AG10803 (cell line): ENCODE measurements around the gene MMP25.
A peak's percentile ranks its signal among the peaks of the same experiment; 100 is the strongest.

Experiments
- DNase-seq: peaks from one replicate; pipeline ENCODE4 v3.0.0; 2010; ENCODE audit warnings: low read depth
- H3K4me3 ChIP-seq: 2 replicates; pipeline ENCODE4 v1.5.1; 2011; ENCODE audit warnings: mild to moderate bottlenecking, low read length, control low read depth
- TF ChIP-seq, protein P1 (sequence below): conservative IDR thresholded peaks from 2 replicates; pipeline ENCODE4 v1.5.1; 2011; ENCODE audit warnings: mild to moderate bottlenecking, low read length, control low read depth, inconsistent platforms

MMP25 gene

DNA sequence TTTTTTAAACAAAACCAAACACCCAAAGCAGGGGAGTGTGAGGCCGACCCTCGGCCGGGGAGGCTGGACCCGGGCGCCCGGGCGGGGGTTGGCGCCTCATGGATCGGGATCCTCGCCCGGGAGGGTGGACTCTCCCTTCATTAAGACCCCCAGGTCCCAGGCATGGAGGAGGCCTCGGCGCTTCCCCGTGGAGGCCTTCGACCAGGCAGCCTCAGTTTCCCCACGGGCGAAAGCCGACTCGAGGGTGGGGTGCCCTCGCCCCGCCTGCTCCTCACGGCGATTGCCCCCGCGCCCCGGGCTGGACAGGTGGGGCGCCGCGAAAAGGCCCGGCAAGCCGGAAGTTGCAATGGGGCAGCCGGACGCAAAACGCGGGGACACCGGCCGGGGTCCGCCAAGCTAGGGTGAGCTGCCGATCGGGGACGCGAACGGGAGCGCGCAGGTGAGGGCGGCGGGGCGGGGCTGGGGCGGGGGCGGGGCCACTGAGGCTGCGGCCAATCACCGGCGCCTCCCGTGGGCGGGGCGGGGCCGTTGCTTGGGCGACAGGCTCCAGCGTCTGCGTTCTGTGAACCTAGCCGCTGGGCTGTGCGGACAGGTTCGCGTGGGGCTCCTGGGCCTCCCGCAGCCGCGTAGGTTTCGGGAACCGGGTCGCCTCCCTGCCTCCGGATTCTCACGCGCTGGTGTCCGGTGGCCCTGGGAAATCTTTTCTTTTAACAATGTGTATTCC, 60.0 kb downstream of the MMP25 start:
- TF ChIP-seq, protein P1, sequence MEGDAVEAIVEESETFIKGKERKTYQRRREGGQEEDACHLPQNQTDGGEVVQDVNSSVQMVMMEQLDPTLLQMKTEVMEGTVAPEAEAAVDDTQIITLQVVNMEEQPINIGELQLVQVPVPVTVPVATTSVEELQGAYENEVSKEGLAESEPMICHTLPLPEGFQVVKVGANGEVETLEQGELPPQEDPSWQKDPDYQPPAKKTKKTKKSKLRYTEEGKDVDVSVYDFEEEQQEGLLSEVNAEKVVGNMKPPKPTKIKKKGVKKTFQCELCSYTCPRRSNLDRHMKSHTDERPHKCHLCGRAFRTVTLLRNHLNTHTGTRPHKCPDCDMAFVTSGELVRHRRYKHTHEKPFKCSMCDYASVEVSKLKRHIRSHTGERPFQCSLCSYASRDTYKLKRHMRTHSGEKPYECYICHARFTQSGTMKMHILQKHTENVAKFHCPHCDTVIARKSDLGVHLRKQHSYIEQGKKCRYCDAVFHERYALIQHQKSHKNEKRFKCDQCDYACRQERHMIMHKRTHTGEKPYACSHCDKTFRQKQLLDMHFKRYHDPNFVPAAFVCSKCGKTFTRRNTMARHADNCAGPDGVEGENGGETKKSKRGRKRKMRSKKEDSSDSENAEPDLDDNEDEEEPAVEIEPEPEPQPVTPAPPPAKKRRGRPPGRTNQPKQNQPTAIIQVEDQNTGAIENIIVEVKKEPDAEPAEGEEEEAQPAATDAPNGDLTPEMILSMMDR: no peak
- peak; percentile 80 for DNase-seq
- H3K4me3 ChIP-seq: peak overlapping the region; percentile 70
